CD14-positive monocyte (primary cell): ENCODE measurements around the gene TMEM132D. TPM values are rescaled to one million over a fixed set of nuclear protein-coding genes. Genes with fewer than 3 reads are reported as not detected.

ENCODE experiments used
- DNase-seq, 3 donors: peaks; one replicate each; pipeline ENCODE4 v3.0.0-alpha.2; 2011 to 2022
- H2AFZ ChIP-seq: 2 replicates; pipeline ENCODE4 v1.6.0; 2012; ENCODE audit warnings: mild to moderate bottlenecking, low read depth, low read length, inconsistent platforms; ENCODE audit not compliant: insufficient read depth, poor library complexity, severe bottlenecking
- H3K27ac ChIP-seq, 2 donors: 1 replicate in 1 of 2; 2 replicates in 1 of 2; pipeline ENCODE4 v1.5.1; 2012 to 2013; ENCODE audit warnings: low read length in 2 of 2, control low read depth in 1 of 2, inconsistent platforms in 1 of 2, low read depth in 1 of 2, mild to moderate bottlenecking in 1 of 2
- H3K27me3 ChIP-seq, 2 donors: one replicate each; pipeline versions ENCODE4 v1.6.0 to v1.6.1; 2011 to 2013; ENCODE audit warnings: low read length in 2 of 2; ENCODE audit not compliant: control insufficient read depth in 2 of 2, insufficient read depth in 2 of 2
- H3K36me3 ChIP-seq, 2 donors: replicated peaks in 1 of 2; 1 replicate in 1 of 2; 2 replicates in 1 of 2; pipeline versions ENCODE4 v1.5.1 to v1.6.1; 2012 to 2013; ENCODE audit warnings: low read length in 2 of 2, control low read depth in 1 of 2, inconsistent platforms in 1 of 2, mild to moderate bottlenecking in 1 of 2; ENCODE audit not compliant: insufficient read depth in 2 of 2, control insufficient read depth in 1 of 2
- H3K4me1 ChIP-seq, 2 donors: 1 replicate in 1 of 2; 2 replicates in 1 of 2; pipeline versions ENCODE4 v1.5.1 to v1.6.1; 2012 to 2013; ENCODE audit warnings: low read length in 2 of 2, control low read depth in 1 of 2, inconsistent platforms in 1 of 2, mild to moderate bottlenecking in 1 of 2, moderate library complexity in 1 of 2; ENCODE audit not compliant: insufficient read depth in 2 of 2, control insufficient read depth in 1 of 2
- H3K4me2 ChIP-seq: replicated peaks from 2 replicates; pipeline ENCODE3; 2012; ENCODE audit warnings: low read length, moderate library complexity, mild to moderate bottlenecking; ENCODE audit not compliant: poor library complexity, severe bottlenecking; ENCODE audit errors: extremely low read depth
- H3K4me3 ChIP-seq, 3 experiments: fragments of 200-600 bp in 1 of 3; sonication (generic) in 1 of 3; replicated peaks in 1 of 3; 1 replicate in 2 of 3; 2 replicates in 1 of 3; pipeline ENCODE4 v1.5.1; 2011 to 2013; ENCODE audit warnings: low read length in 3 of 3, mild to moderate bottlenecking in 3 of 3, control low read depth in 2 of 3, low read depth in 2 of 3, inconsistent platforms in 1 of 3, moderate library complexity in 1 of 3
- H3K79me2 ChIP-seq: 2 replicates; pipeline ENCODE4 v1.6.0; 2012; ENCODE audit warnings: mild to moderate bottlenecking, control low read depth, inconsistent platforms, low read length, moderate library complexity; ENCODE audit not compliant: insufficient read depth
- H3K9ac ChIP-seq: 2 replicates; pipeline ENCODE4 v1.6.0; 2017; ENCODE audit warnings: low read length, mild to moderate bottlenecking; ENCODE audit not compliant: insufficient read depth, poor library complexity, severe bottlenecking
- H3K9me3 ChIP-seq, 2 donors: replicated peaks in 1 of 2; 1 replicate in 1 of 2; 2 replicates in 1 of 2; pipeline versions ENCODE4 v1.5.1 to v1.6.1; 2012 to 2013; ENCODE audit warnings: low read length in 2 of 2, control low read depth in 1 of 2; ENCODE audit not compliant: control insufficient read depth in 1 of 2, insufficient read depth in 1 of 2
- H4K20me1 ChIP-seq: 2 replicates; pipeline ENCODE4 v1.6.0; 2012; ENCODE audit warnings: mild to moderate bottlenecking, low read length, control low read depth, moderate library complexity; ENCODE audit not compliant: insufficient read depth
- H3K27ac Mint-ChIP-seq, 7 donors: one replicate each; pipeline ENCODE4 v1.8.0; 2020; ENCODE audit warnings: mild to moderate bottlenecking in 7 of 7, mixed read lengths in 7 of 7, moderate library complexity in 6 of 7, inconsistent platforms in 2 of 7
- H3K27me3 Mint-ChIP-seq, 3 donors: one replicate each; pipeline ENCODE4 v1.8.0; 2021 to 2022; ENCODE audit warnings: low read depth in 3 of 3, mild to moderate bottlenecking in 3 of 3, mixed read lengths in 3 of 3, moderate library complexity in 3 of 3, inconsistent platforms in 1 of 3
- H3K36me3 Mint-ChIP-seq, 2 donors: one replicate each; pipeline ENCODE4 v1.8.0; 2020; ENCODE audit warnings: mixed read lengths in 2 of 2, inconsistent platforms in 1 of 2, mild to moderate bottlenecking in 1 of 2
- H3K4me1 Mint-ChIP-seq: one replicate; pipeline ENCODE4 v1.8.0; 2020; ENCODE audit warnings: mild to moderate bottlenecking, mixed read lengths
- H3K4me3 Mint-ChIP-seq, 2 donors: one replicate each; pipeline ENCODE4 v1.8.0; 2020; ENCODE audit warnings: mild to moderate bottlenecking in 2 of 2, mixed read lengths in 2 of 2, moderate library complexity in 1 of 2
- H3K9me3 Mint-ChIP-seq, 7 donors: one replicate each; pipeline ENCODE4 v1.8.0; 2020 to 2022; ENCODE audit warnings: mixed read lengths in 7 of 7, mild to moderate bottlenecking in 6 of 7, moderate library complexity in 6 of 7, inconsistent platforms in 2 of 7
- CTCF ChIP-seq: fragments of 200-600 bp; IDR thresholded peaks from one replicate; pipeline ENCODE4 v1.8.0; 2022; ENCODE audit warnings: antibody characterized with exemption, mild to moderate bottlenecking
- WGBS: methylation state at CpG from one replicate; pipeline ENCODE4 v1.1.5; 2013; ENCODE audit warnings: missing lambda C conversion rate; ENCODE audit not compliant: insufficient coverage; 5-methylcytosine and 5-hydroxymethylcytosine counted together
- intact Hi-C, 2 donors: fragments of 100-400 bp; cut with micrococcal nuclease; formaldehyde crosslinking; loops; one replicate each; pipeline versions ENCODE4 v1.15.0 to v1.15.1; 2023
- polyA plus RNA-seq, 3 donors: library from polyadenylated mRNA; depleted of rRNA in 1 of 3; unstranded in 2 of 3; stranded (reverse) in 1 of 3; fragments of 300-500 nt in 2 of 3; fragments of >200 nt in 1 of 3; fragmentation: Illumina TruSeq in 2 of 3; gene quantifications; 1 replicate in 2 of 3; 2 replicates in 1 of 3; pipeline ENCODE4 v1.2.3, GENCODE V29; 2012 to 2021

Gene TMEM132D
- polyA plus RNA-seq, 3 donors = 0.04 TPM; not detected in 2

GRCh38 chr12:129826273-129826672, 77.6 kb downstream of the TMEM132D start:
- no peak overlapping the region for H3K27ac ChIP-seq
- H3K79me2 ChIP-seq = no peaks in the 10 kb centered on the region
- Mint-ChIP-seq H3K27ac (no peak overlapping the region), H3K4me3 (no peak overlapping the region), H3K4me1 (no peaks in the 10 kb centered on the region), H3K27me3 (peaks cover 2 to 3% (median 2%) of the 10 kb centered on the region in 3 donors), H3K9me3 (peaks cover 0 to 14% (median 7%) of the 10 kb centered on the region in 7 donors), H3K36me3 (no peaks in the 10 kb centered on the region)
- WGBS = 96% methylated on average over 5 of the region's 10 CpGs
- no peak for TF ChIP-seq CTCF
- H3K9ac ChIP-seq = no peak overlapping the region
- H4K20me1 ChIP-seq = no peaks in the 10 kb centered on the region
- no peak overlapping the region for H3K4me3 ChIP-seq
- no peak for DNase-seq
- H2AFZ ChIP-seq = no peak overlapping the region
- H3K36me3 ChIP-seq = no peaks in the 10 kb centered on the region
- H3K27me3 ChIP-seq = no peaks in the 10 kb centered on the region
- intact Hi-C loops = no loop called here
- H3K4me2 ChIP-seq = no peak overlapping the region
- H3K4me1 ChIP-seq = no peaks in the 10 kb centered on the region
- H3K9me3 ChIP-seq = peaks cover 4 to 5% of the 10 kb centered on the region in 2 donors

DNA sequence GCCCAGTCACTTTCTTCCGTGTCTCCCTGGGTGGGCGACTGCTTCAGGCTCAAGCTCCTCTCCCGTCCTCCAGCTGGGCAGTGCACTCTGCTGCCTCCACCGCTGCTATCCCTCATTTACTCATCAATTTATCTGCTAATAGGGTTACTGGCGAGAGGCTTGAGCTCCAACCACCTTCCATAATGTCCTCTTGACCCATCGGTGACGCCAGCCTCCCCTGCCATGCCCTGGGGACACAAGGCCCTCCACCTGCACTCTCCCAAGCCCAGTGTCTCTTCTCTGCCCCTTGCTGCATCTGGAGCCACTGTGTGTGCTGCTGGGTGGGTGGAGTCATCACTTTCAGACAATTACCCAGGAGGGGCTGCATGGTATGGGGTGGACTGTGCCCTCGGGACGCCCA, 78.5 kb downstream of the TMEM132D start:
- no peak overlapping the region for H3K27ac ChIP-seq
- no peaks in the 10 kb centered on the region for H3K27me3 ChIP-seq
- no peaks in the 10 kb centered on the region for H3K36me3 ChIP-seq
- Mint-ChIP-seq H3K27me3 (peaks cover under 1 to 3% (median 2%) of the 10 kb centered on the region in 3 donors), H3K4me1 (no peaks in the 10 kb centered on the region), H3K4me3 (no peak overlapping the region), H3K27ac (no peak overlapping the region), H3K9me3 (peaks cover 0 to 12% (median 7%) of the 10 kb centered on the region in 7 donors), H3K36me3 (no peaks in the 10 kb centered on the region)
- intact Hi-C loops = no loop called here
- no peak overlapping the region for H3K4me2 ChIP-seq
- H2AFZ ChIP-seq = no peak overlapping the region
- H3K9me3 ChIP-seq = peaks cover 4 to 5% of the 10 kb centered on the region in 2 donors
- no peaks in the 10 kb centered on the region for H3K4me1 ChIP-seq
- H3K4me3 ChIP-seq = no peak overlapping the region
- no peaks in the 10 kb centered on the region for H3K79me2 ChIP-seq
- no peak for DNase-seq
- WGBS = 79% methylated on average over 7 of the region's 9 CpGs
- TF ChIP-seq CTCF = no peak
- H4K20me1 ChIP-seq = no peaks in the 10 kb centered on the region
- no peak overlapping the region for H3K9ac ChIP-seq
